Choroid plexus epithelial cell (primary cell): Measurements from ENCODE around the gene SOHLH2.

Experiments
- DNase-seq: peaks from one replicate; pipeline ENCODE4 v3.0.0-alpha.2; 2010; ENCODE audit warnings: low read depth
- H3K4me3 ChIP-seq: 2 replicates; pipeline ENCODE4 v1.5.1; 2011; ENCODE audit warnings: low read depth, mild to moderate bottlenecking, control low read depth, low read length, moderate library complexity
- CTCF ChIP-seq: conservative IDR thresholded peaks from 2 replicates; pipeline ENCODE4 v1.5.1; 2011; ENCODE audit warnings: low read depth, mild to moderate bottlenecking, control low read depth, inconsistent platforms, low read length, moderate library complexity

The SOHLH2 gene

GRCh38 chr13:36133950-36134626 is 80.3 kb downstream of the SOHLH2 start:
- peak; percentile 14 for TF ChIP-seq CTCF
- H3K4me3 ChIP-seq, result no peak overlapping the region
- DNase-seq, result peak; percentile 14

- no peak overlapping the region for H3K4me3 ChIP-seq
- DNase-seq, result no peak
- no peak for TF ChIP-seq CTCF
Observed at GRCh38 chr13:36132376-36132775, 82.0 kb downstream of the SOHLH2 start.

- H3K4me3 ChIP-seq, result peak overlapping the region; percentile 57
- peak; percentile 69 for DNase-seq
- no peak for TF ChIP-seq CTCF
Observed at GRCh38 chr13:36131931-36132297, 82.4 kb downstream of the SOHLH2 start.

GRCh38 chr13:36131222-36131930 is 83.0 kb downstream of the SOHLH2 start, which contains the start of gene DCLK1:
Gene DCLK1, minus strand, starts transcription at chr13:36131382.
- H3K4me3 ChIP-seq, result peak within 1 kb of the TSS; percentile 57
- TF ChIP-seq CTCF, result no peak
- DNase-seq, result peak; percentile 41

GRCh38 chr13:36130552-36131221 is 83.7 kb downstream of the SOHLH2 start:
- peak overlapping the region; percentile 57 for H3K4me3 ChIP-seq
- DNase-seq, result peak; percentile 16
- TF ChIP-seq CTCF, result no peak

GRCh38 chr13:36130193-36130551 is 84.2 kb downstream of the SOHLH2 start:
- TF ChIP-seq CTCF, result no peak
- H3K4me3 ChIP-seq, result peak overlapping the region; percentile 57

More at GRCh38 chr13:36130193-36130551, 84.2 kb downstream of the SOHLH2 start:
- no peak for DNase-seq
